Ammon's horn (tissue), 1 donor: ENCODE results near the gene PLA2G6.

Experiments
- DNase-seq: peaks from one replicate; pipeline ENCODE4 v3.0.0-alpha.2; 2016; ENCODE audit warnings: low spot score

PLA2G6 gene

GRCh38 chr22:38070250-38070921 lies 111.2 kb downstream of the PLA2G6 start:
- DNase-seq = no peak

DNA sequence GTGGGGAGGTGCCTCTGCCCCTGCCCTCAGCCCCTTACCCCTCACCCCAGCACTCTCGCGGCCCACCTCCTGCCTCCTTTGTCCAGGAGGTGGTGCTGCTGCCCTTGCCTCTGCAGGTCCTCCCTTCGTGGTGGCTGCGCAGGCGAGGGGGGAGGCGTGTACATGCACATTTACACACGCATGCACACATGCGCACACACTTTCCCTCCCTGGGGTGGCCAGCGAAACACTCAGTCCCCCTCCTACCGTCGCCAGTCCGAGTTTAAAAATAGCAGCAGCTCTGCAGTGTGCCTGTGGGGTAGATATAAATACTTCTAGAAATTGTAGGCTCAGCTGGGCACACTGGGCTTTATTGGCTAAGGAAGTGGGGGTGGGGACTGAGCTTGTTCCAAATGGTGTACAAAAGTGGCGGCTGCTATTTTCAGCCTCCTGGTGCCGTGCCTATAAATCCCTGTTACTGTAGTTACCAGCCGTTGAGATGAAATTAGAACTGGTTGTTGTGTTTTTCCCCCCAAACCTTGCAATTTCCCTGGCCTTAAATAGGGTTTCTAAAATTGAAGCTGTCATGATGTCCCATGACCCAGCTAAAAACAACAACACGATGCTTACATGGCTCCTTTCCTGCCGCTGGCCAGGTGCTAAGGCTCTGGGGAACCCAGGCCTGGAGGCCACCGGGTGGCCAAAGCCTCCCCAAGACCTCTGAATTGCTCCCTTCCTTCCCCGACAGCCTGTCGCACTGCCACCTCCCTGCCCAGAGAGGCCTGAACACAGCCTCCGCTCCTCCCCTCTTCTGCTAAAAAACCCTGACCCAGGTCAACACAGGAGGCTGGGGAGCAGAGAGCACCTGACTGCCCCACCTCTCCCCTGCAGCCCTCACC lies 112.0 kb downstream of the PLA2G6 start:
- DNase-seq = peak; percentile 91

DNA sequence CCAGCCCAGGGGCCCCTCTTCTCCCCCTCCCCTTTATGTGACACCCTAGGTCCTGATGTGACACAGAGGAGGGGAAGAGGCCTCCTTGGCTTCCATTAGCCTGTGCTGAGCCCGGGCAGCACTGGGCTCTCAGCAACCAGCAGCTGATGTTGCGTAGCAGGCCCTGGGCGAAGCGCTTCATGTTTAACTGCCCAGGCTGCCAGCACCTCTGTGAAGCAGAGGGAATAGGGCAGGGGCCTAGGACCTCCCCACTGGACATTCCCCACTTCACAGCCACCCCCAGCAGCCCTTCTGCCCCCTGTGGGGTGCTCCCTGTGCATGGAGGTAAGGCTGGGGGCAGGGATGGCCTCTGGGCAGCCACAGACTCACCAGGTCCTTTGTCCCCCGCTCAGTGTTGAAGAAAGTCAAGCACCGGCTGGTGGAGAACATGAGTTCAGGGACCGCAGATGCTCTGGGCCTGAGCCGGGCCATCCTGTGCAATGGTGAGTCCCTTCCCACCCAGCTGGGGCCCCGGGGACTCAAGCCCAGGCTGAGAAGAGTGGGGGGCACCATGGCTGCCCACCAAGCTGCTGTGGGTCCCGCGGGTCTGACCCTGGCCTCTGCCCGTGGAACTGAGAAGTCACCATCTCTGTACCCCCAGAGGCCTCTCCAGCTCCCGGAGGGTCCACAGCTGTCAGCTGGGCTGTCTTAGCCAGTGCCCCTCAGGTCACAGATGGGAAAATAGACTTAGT lies 112.8 kb downstream of the PLA2G6 start:
- no peak for DNase-seq

DNA sequence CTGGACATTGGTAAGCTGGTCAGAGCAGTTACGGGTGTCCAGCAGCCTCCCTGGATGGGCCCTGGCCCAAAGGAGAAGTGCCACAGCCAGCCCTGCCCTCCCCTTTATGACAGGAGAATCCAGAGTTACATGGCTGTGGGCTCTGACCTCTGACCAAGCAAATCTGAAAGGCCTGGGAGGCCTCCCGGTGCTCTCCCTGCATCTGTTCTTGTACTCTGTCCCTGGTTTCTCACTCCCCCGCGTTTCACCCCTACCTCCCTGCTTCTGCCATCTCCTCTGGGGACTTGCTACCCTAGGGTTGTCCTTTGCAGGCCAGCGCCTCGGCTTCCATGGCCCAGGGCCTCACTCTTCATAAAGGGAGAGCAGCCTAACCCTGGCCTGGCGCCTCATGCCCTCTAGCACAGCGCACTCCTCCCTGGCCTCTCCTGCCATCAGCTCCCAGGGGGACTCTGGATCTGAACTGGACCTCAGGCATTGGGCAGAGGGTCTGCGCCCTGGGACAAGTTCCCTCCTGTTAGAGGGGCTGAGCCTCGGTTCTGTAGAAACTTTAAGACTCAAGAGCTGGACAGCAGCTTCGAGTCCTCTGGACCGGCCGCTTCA lies 113.8 kb downstream of the PLA2G6 start:
- no peak for DNase-seq

DNA sequence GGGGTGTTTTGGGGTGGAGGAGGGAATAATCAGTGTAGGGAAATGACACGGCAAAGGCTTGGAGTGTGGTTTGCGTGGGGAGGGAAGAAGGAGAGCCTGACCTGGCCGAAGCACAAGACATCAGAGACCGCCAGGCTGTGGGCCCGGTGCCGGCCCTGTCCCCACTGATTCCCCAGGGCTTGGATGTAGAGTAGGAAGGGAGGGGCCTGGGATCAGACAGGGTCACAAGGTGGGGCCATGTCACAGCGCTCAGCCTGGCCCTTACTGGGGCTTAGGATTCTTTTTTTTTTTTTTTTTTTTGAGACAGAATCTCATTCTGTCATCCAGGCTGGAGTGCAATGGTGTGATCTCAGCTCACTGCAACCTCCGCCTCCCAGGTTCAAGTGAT lies 114.6 kb downstream of the PLA2G6 start:
- no peak for DNase-seq

DNA sequence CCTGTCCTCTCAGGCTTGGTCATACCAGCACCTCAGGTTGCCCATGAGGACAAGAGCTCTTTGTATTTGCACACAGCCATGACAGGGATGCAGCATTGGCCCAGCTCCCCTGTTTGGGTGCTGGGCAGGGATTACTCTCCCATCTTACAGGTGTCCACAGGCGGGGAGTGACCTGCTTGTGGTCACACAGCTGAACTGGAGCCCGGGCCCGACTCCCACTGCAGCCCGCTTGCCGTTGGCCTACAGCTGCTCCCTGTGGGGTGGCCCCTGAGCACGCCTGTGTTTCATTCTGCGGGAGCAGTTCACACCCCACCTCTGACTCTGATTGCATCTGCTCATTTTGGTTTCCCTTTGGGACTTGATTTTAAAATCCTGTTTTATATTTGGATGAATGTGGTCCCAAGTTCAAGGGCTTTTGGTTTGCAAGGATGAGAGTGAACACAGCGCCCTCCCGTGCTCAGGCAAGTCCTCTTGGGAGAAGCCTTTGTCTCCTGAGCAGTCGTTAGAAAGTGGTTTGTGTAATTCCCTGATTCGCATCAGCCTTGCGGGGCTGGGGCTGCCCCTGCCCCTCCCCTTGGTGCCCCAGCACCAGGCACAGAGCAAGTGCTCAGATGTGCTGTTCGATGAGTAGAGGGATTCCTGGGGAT lies 115.1 kb downstream of the PLA2G6 start:
- DNase-seq = no peak

DNA sequence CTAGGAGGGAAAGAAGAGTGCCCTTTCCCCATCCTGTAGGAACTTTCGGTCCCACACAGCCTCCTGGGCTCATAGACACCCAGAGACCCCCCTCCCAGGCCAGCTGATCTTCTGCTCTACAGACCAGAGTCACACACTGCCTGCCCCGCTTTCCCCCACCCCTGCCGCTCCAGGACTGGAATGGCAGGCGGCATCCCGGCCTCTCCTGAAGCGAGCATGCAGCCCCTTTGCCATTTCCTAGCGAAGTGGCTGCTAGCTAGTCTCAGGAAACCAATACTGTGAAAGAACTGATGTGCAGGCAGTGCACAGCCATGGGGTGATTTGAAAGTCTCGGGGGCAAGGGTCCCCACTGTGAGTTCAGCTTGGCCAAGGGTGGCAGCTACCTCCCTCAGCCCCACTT lies 116.1 kb downstream of the PLA2G6 start:
- no peak for DNase-seq

DNA sequence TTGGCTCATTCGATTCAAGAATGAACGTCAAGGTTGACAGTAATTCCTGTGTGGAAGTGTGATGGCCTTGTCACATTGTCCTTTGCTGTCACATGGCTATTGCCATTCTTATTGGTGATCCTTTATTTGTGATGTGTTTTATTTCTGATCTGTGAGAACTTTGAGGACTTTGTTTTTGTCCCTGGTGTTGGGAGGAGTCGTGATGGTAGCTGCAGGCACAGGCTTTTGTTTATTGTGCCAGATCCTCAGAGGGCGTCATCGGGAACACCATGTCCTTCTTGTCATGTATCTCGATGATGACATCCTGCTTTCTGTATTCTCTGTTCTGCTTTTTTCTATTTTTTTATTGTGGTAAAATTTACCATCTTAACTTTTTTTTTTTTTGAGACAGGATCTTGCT lies 118.8 kb downstream of the PLA2G6 start:
- peak; percentile 92 for DNase-seq
